Measurements from ENCODE around the gene LIPG. TPM values are rescaled to one million over a fixed set of nuclear protein-coding genes. Genes with fewer than 3 reads are reported as not detected.

LIPG gene
- total RNA-seq, 1 donor from 2014 or later: 1.5 TPM

GRCh38 chr18:49648326-49648725, 86.5 kb downstream of the LIPG start:
- no peak overlapping the region for H3K4me3 Mint-ChIP-seq (ENCODE audit: unreplicated experiment)
- no peaks in the 10 kb centered on the region for H3K9me3 Mint-ChIP-seq (ENCODE audit: low read depth)
- TF ChIP-seq CTCF (IDR thresholded peaks at IDR 0.05): no peak
- no peak overlapping the region for H3K27ac Mint-ChIP-seq (ENCODE audit: unreplicated experiment)
- H3K27me3 Mint-ChIP-seq (ENCODE audit: low read depth): no peaks in the 10 kb centered on the region
- no peak for DNase-seq (ENCODE audit: low spot score)
- H3K36me3 Mint-ChIP-seq (ENCODE audit: low read depth): no peaks in the 10 kb centered on the region
- peaks cover 11% of the 10 kb centered on the region for H3K4me1 Mint-ChIP-seq (ENCODE audit: low read depth)

Other genes starting within 250 kb of the LIPG start
- 62.8 to 82.3 TPM (median 75.0 TPM) in 3 replicates for gene DYM, start 101.4 kb upstream of the LIPG start, total RNA-seq
- gene C18orf32, start 74.8 kb upstream of the LIPG start, total RNA-seq: 48.6 to 52.7 TPM (median 48.7 TPM) in 3 replicates
- gene RPL17, start 69.6 kb upstream of the LIPG start, total RNA-seq: 996 to 1,053 TPM (median 1,051 TPM) in 3 replicates